H1 (cell line): ENCODE data around the gene SRRM3. TPM values are rescaled to one million over a fixed set of nuclear protein-coding genes. Genes with fewer than 3 reads are reported as not detected.

ENCODE experiments used
- CHD2 ChIP-seq: IDR thresholded peaks from 2 replicates; pipeline ENCODE4 v1.6.1; 2012; ENCODE audit warnings: low read length, improper control_type of control experiment
- NANOG ChIP-seq: IDR thresholded peaks from 2 replicates; pipeline ENCODE4 v1.6.1; 2011; ENCODE audit warnings: low read length, low read depth, mild to moderate bottlenecking, inconsistent platforms; ENCODE audit not compliant: insufficient read depth, poor library complexity, severe bottlenecking
- POU5F1 ChIP-seq: IDR thresholded peaks from 2 replicates; pipeline ENCODE4 v1.6.1; 2011; ENCODE audit warnings: low read depth, mild to moderate bottlenecking, low read length, moderate library complexity
- polyA plus RNA-seq, 7 experiments: library from polyadenylated mRNA; depleted of rRNA in 3 of 7; stranded (reverse) in 5 of 7; unstranded in 2 of 7; fragments of >200 nt in 5 of 7; fragments of 200-250 nt in 2 of 7; gene quantifications; 1 replicate in 5 of 7; 2 replicates in 1 of 7; 4 replicates in 1 of 7; pipeline versions ENCODE4 v1.2.1 to v1.2.3, GENCODE V29; 2011 to 2013; ENCODE audit warnings: missing spikeins in 2 of 7, mixed read lengths in 2 of 7
- total RNA-seq: library from RNA; stranded (reverse); fragmentation: NEBNext Ultra II Directional; extraction: Animal tissue kit (Norgen Biotek cat#: 25700); gene quantifications from 2 replicates; pipeline ENCODE4 v1.2.1, GENCODE V29; 2021

The SRRM3 gene
- total and polyA plus RNA-seq, 2 of the 8 experiments (the other 6 are each of a cell fraction or from before 2014, with no cell fraction given), result 10.4 to 17.4 TPM

GRCh38 chr7:76165106-76165972, 36.4 kb upstream of the SRRM3 start (continued):
- no peak for TF ChIP-seq POU5F1
- no peak for TF ChIP-seq CHD2
- no peak for TF ChIP-seq NANOG
